ENCODE measurements around the gene ARID1B. TPM values are rescaled to one million over a fixed set of nuclear protein-coding genes. Genes with fewer than 3 reads are reported as not detected.

The ARID1B gene
- total RNA-seq, 1 experiment from 2014 or later = 35.6 TPM

DNA sequence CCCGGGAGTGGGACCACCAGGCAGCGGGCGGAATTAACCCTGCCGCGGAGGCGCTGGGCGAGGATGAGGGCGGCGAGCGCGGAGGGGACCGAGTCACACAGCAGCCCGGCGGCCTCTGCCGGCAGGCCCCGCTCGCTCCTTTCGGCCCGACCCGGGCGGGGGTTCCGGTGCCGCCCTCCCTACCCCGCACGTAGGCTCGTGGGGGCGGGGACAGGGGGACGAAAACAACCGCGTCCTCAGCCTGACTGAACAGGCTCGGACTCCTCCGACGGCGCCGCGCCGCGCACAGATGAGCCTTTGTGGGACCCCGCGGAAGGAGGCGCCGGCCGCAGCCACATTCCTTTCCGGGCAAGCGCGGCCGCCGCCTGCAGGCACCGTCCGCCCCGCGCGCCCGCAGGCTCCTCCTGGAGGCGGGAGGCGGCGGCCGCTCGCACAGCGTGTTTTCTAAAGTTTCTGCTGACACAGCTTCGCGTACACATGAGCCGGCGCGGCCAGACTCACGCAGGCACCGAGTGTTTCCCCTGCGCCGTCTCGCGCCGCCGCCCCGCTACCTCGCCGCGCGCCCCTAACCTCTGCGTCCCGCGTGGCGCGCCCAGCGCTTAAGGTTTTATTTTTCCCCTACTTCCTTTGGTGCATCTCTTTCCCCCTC, 244.3 kb downstream of the ARID1B start (continued):
- TF ChIP-seq, protein P1, sequence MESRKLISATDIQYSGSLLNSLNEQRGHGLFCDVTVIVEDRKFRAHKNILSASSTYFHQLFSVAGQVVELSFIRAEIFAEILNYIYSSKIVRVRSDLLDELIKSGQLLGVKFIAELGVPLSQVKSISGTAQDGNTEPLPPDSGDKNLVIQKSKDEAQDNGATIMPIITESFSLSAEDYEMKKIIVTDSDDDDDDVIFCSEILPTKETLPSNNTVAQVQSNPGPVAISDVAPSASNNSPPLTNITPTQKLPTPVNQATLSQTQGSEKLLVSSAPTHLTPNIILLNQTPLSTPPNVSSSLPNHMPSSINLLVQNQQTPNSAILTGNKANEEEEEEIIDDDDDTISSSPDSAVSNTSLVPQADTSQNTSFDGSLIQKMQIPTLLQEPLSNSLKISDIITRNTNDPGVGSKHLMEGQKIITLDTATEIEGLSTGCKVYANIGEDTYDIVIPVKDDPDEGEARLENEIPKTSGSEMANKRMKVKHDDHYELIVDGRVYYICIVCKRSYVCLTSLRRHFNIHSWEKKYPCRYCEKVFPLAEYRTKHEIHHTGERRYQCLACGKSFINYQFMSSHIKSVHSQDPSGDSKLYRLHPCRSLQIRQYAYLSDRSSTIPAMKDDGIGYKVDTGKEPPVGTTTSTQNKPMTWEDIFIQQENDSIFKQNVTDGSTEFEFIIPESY (IDR thresholded peaks at IDR 0.05; ENCODE audit: extremely low read depth, insufficient replicate concordance, low read length) = peak; percentile 63
- TF ChIP-seq ZFX (IDR thresholded peaks at IDR 0.05) (peak; percentile 93), ELF1 (IDR thresholded peaks at IDR 0.05; ENCODE audit: borderline replicate concordance, low read depth) (no peak; the same call in 1 of the 2 replicates), EZH2 (IDR thresholded peaks at IDR 0.05) (no peak), EZH2phosphoT487 (IDR thresholded peaks at IDR 0.05; ENCODE audit: borderline replicate concordance) (no peak), CEBPB (IDR thresholded peaks at IDR 0.05; ENCODE audit: low read depth) (no peak), SIN3A (IDR thresholded peaks at IDR 0.05; ENCODE audit: low read depth) (peak; percentile 87), RAD21 (IDR thresholded peaks at IDR 0.05; ENCODE audit: low read depth) (peak; percentile 39; the same call in 1 of the 2 replicates), EGR1 (IDR thresholded peaks at IDR 0.05; ENCODE audit: low read depth) (peak; percentile 63; the same call in 1 of the 2 replicates)
- TF ChIP-seq, protein P2, sequence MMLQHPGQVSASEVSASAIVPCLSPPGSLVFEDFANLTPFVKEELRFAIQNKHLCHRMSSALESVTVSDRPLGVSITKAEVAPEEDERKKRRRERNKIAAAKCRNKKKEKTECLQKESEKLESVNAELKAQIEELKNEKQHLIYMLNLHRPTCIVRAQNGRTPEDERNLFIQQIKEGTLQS (IDR thresholded peaks at IDR 0.05) = no peak
- TF ChIP-seq, protein P3, sequence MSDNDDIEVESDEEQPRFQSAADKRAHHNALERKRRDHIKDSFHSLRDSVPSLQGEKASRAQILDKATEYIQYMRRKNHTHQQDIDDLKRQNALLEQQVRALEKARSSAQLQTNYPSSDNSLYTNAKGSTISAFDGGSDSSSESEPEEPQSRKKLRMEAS (IDR thresholded peaks at IDR 0.05) = peak; percentile 74
